ENCODE data around the gene THAP7. TPM values are rescaled to one million over a fixed set of nuclear protein-coding genes. Genes with fewer than 3 reads are reported as not detected.

Gene THAP7
- total and polyA plus RNA-seq, 2 of the 13 experiments (the other 11 are each of a cell fraction or from before 2014, with no cell fraction given), result 13.0 to 25.5 TPM

DNA sequence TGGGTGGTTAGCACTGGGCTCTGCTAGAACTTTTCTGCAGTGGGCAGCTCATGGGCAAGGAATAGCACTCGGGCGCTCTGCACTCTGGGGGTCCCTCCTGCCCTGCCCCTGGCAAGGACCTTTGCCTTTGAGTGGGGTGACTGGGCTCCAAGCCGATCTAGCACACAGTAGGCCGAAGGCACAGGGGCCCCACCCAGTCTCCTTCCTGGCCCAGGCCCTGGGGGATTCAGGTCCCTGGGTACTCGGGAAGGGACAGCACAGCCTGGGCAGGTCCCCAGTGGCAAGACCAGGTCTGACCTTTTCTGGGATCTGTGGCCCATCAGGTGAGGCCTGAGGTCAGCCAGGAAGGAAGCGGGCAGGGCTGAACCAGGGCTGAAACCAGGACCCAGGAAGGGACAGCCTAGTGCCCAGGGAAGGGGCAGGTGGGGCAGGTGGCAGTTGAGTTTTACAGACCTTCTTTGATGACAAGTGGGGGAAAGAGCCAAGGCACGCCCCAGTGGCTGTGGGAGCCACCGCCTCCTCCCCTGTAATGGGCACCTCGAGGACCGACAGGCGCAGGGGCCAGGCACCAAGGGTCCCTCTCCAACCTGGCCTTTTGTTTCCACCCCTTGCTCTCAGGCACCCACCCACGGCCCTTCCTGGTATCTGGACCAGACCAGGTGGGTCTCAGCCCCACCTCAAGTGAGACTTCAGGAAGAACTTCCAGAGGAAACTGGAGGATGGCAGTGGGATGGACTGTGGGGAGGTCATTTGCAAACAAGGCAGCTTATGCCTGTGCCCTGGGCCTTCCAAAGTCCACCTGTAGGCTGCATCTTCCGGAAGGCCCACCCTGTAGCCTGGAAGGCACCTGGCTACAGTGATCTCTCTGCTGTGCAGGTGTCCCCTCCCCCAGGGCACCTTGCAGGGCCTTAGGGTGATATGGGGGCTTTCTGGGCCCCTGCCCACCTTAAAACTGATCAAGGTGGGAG, 35.7 kb downstream of the THAP7 start (continued):
- no peak for TF ChIP-seq PHF5A (CRISPR knock-in tag; IDR thresholded peaks at IDR 0.05; ENCODE audit: low read depth, unreplicated experiment)
- no peak for TF ChIP-seq ZBTB39 (CRISPR knock-in tag; IDR thresholded peaks at IDR 0.05)
- peak; percentile 14; the same call in 1 of the 2 replicates for TF ChIP-seq ZNF614 (CRISPR knock-in tag; IDR thresholded peaks at IDR 0.05; ENCODE audit: borderline replicate concordance)
- TF ChIP-seq, protein P1, sequence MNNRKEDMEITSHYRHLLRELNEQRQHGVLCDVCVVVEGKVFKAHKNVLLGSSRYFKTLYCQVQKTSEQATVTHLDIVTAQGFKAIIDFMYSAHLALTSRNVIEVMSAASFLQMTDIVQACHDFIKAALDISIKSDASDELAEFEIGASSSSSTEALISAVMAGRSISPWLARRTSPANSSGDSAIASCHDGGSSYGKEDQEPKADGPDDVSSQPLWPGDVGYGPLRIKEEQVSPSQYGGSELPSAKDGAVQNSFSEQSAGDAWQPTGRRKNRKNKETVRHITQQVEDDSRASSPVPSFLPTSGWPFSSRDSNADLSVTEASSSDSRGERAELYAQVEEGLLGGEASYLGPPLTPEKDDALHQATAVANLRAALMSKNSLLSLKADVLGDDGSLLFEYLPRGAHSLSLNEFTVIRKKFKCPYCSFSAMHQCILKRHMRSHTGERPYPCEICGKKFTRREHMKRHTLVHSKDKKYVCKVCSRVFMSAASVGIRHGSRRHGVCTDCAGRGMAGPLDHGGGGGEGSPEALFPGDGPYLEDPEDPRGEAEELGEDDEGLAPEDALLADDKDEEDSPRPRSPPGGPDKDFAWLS (CRISPR knock-in tag; IDR thresholded peaks at IDR 0.05; ENCODE audit: borderline replicate concordance), result no peak
- TF ChIP-seq ADNP (CRISPR knock-in tag; IDR thresholded peaks at IDR 0.05), result peak; percentile 69; the same call in 1 of the 2 replicates
- TF ChIP-seq ZNF678 (CRISPR knock-in tag; IDR thresholded peaks at IDR 0.05), result no peak
- no peak for TF ChIP-seq PITX1 (CRISPR knock-in tag; IDR thresholded peaks at IDR 0.05)
- TF ChIP-seq FOXA1 (IDR thresholded peaks at IDR 0.05), result no peak
- 0 out of 2 replicates have a peak, but pooled peaks have one; percentile 47 for TF ChIP-seq FOXA1 (CRISPR knock-in tag; IDR thresholded peaks at IDR 0.05)
- TF ChIP-seq NR2F6 (IDR thresholded peaks at IDR 0.05), result peak; percentile 63
- no peak; the same call in 1 of the 2 replicates for TF ChIP-seq NR2F6 (CRISPR knock-in tag; IDR thresholded peaks at IDR 0.05)
- TF ChIP-seq, protein P2, sequence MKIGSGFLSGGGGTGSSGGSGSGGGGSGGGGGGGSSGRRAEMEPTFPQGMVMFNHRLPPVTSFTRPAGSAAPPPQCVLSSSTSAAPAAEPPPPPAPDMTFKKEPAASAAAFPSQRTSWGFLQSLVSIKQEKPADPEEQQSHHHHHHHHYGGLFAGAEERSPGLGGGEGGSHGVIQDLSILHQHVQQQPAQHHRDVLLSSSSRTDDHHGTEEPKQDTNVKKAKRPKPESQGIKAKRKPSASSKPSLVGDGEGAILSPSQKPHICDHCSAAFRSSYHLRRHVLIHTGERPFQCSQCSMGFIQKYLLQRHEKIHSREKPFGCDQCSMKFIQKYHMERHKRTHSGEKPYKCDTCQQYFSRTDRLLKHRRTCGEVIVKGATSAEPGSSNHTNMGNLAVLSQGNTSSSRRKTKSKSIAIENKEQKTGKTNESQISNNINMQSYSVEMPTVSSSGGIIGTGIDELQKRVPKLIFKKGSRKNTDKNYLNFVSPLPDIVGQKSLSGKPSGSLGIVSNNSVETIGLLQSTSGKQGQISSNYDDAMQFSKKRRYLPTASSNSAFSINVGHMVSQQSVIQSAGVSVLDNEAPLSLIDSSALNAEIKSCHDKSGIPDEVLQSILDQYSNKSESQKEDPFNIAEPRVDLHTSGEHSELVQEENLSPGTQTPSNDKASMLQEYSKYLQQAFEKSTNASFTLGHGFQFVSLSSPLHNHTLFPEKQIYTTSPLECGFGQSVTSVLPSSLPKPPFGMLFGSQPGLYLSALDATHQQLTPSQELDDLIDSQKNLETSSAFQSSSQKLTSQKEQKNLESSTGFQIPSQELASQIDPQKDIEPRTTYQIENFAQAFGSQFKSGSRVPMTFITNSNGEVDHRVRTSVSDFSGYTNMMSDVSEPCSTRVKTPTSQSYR (CRISPR knock-in tag; IDR thresholded peaks at IDR 0.05; ENCODE audit: borderline replicate concordance), result 0 out of 2 replicates have a peak, but pooled peaks have one; percentile 23
- no peak for TF ChIP-seq ZNF766 (CRISPR knock-in tag; IDR thresholded peaks at IDR 0.05; ENCODE audit: borderline replicate concordance)
- TF ChIP-seq ZBTB42 (CRISPR knock-in tag; IDR thresholded peaks at IDR 0.05), result 0 out of 2 replicates have a peak, but pooled peaks have one; percentile 0
- no peak for TF ChIP-seq MTA3 (CRISPR knock-in tag; IDR thresholded peaks at IDR 0.05)
- TF ChIP-seq IRF1 (CRISPR knock-in tag; IDR thresholded peaks at IDR 0.05; ENCODE audit: low read depth), result no peak
- TF ChIP-seq SOX5 (CRISPR knock-in tag; IDR thresholded peaks at IDR 0.05; ENCODE audit: borderline replicate concordance), result peak; percentile 18; the same call in 1 of the 2 replicates
- TF ChIP-seq FOXA3 (CRISPR knock-in tag; IDR thresholded peaks at IDR 0.05), result peak; percentile 28; the same call in 1 of the 2 replicates
- peak; percentile 7 for TF ChIP-seq TEAD3 (CRISPR knock-in tag; optimal IDR thresholded peaks at IDR 0.05; ENCODE audit: borderline replicate concordance)
- TF ChIP-seq ZMYM3 (CRISPR knock-in tag; IDR thresholded peaks at IDR 0.05), result peak; percentile 99
